Stomach (tissue), 9 donors: ENCODE results near the gene OR52N5. TPM values are rescaled to one million over a fixed set of nuclear protein-coding genes. Genes with fewer than 3 reads are reported as not detected.

ENCODE experiments used
- DNase-seq, 2 donors: peaks; one replicate each; pipeline versions ENCODE4 v3.0.0 to v3.0.0-alpha.2; 2013 to 2019
- H3K27ac ChIP-seq, 5 donors: fragments of 200-600 bp in 4 of 5; sonication (generic) in 4 of 5; one replicate each; pipeline ENCODE4 v1.5.1; 2013 to 2019; ENCODE audit warnings: mild to moderate bottlenecking in 1 of 5, moderate library complexity in 1 of 5
- H3K27me3 ChIP-seq, 3 donors: fragments of 200-600 bp; sonication (generic); one replicate each; pipeline ENCODE4 v1.5.1; 2017 to 2019; ENCODE audit warnings: mixed run types in 1 of 3
- H3K36me3 ChIP-seq, 4 donors: fragments of 200-600 bp; sonication (generic); 1 replicate in 3 of 4; 2 replicates in 1 of 4; pipeline ENCODE4 v1.5.1; 2016 to 2019
- H3K4me1 ChIP-seq, 4 donors: fragments of 200-600 bp; sonication (generic); one replicate each; pipeline ENCODE4 v1.5.1; 2016 to 2019
- H3K4me3 ChIP-seq, 4 donors: fragments of 200-600 bp; sonication (generic) in 3 of 4; one replicate each; pipeline ENCODE4 v1.5.1; 2016 to 2019; ENCODE audit warnings: mild to moderate bottlenecking in 1 of 4
- H3K9me3 ChIP-seq, 4 donors: fragments of 200-600 bp; sonication (generic); one replicate each; pipeline ENCODE4 v1.5.1; 2016 to 2019
- CTCF ChIP-seq, 7 experiments: fragments of 450-650 bp in 4 of 7; fragments of 200-600 bp in 3 of 7; sonication (generic) in 3 of 7; IDR thresholded peaks; one replicate each; pipeline ENCODE4 v1.5.1; 2016 to 2019; ENCODE audit warnings: antibody characterized with exemption in 7 of 7, control low read depth in 2 of 7, mild to moderate bottlenecking in 1 of 7
- EP300 ChIP-seq: sonication (generic); formaldehyde crosslinking; IDR thresholded peaks from one replicate; pipeline ENCODE4 v1.6.1; 2017; ENCODE audit warnings: antibody characterized with exemption
- POLR2A ChIP-seq, 4 donors: fragments of 450-650 bp; IDR thresholded peaks; one replicate each; pipeline ENCODE4 v1.6.1; 2016; ENCODE audit warnings: antibody characterized with exemption in 4 of 4, control low read depth in 2 of 4, mild to moderate bottlenecking in 1 of 4, moderate library complexity in 1 of 4
- POLR2AphosphoS5 ChIP-seq, 3 donors: sonication (generic); formaldehyde crosslinking; IDR thresholded peaks; one replicate each; pipeline ENCODE4 v1.6.1; 2016; ENCODE audit warnings: antibody characterized with exemption in 3 of 3
- WGBS, 5 donors: extraction: QIAGEN DNeasy Blood & Tissue Kit in 3 of 5; methylation state at CpG; one replicate each; pipeline versions ENCODE4 v1.1.5 to v1.1.7; 2013 to 2018; 5-methylcytosine and 5-hydroxymethylcytosine counted together
- intact Hi-C: fragments of 100-400 bp; cut with DNase I; formaldehyde crosslinking; loops from one replicate; pipeline ENCODE4 v1.15.1; 2023; ENCODE audit warnings: low total_unique reads
- polyA plus RNA-seq, 3 donors: library from polyadenylated mRNA; stranded (reverse); fragments of 200-250 nt; gene quantifications; one replicate each; pipeline ENCODE4 v1.2.3, GENCODE V29; 2013
- total RNA-seq, 5 donors: library from RNA; depleted of rRNA; stranded (reverse); fragments of >200 nt; gene quantifications; one replicate each; pipeline versions ENCODE4 v1.1.0 to v1.2.3, GENCODE V29; 2014 to 2016
- donor health status: healthy with polysubstance abuse.
- donor health status: Bipolar disorder and iron deficiency.
- donor health status: healthy.

OR52N5 gene
- total and polyA plus RNA-seq, 8 donors: not detected

GRCh38 chr11:5803982-5804381 lies 20.8 kb upstream of the OR52N5 start:
- Histone ChIP-seq H3K27me3 (peaks cover 0 to 4% (median 0%) of the 10 kb centered on the region in 3 donors), H3K9me3 (peaks cover 0 to 6% (median 0%) of the 10 kb centered on the region in 4 donors), H3K27ac (no peak overlapping the region), H3K36me3 (no peaks in the 10 kb centered on the region), H3K4me1 (peaks cover 0 to 10% (median 8%) of the 10 kb centered on the region in 4 donors), H3K4me3 (no peak overlapping the region)
- TF ChIP-seq POLR2AphosphoS5 (IDR thresholded peaks at IDR 0.05): no peak
- TF ChIP-seq EP300: no peak
- no peak for TF ChIP-seq CTCF (IDR thresholded peaks at IDR 0.05)
- TF ChIP-seq POLR2A (IDR thresholded peaks at IDR 0.05): no peak
- WGBS, 5 donors: 76 to 93% (median 89%) methylated on average over 5 of the region's 5 CpGs
- intact Hi-C loops: no loop called here
- DNase-seq: no peak

GRCh38 chr11:5796541-5796940 lies 13.4 kb upstream of the OR52N5 start:
- 83 to 91% (median 86%) methylated on average over 6 of the region's 6 CpGs for WGBS, 5 donors
- Histone ChIP-seq H3K36me3 (no peaks in the 10 kb centered on the region), H3K4me3 (no peak overlapping the region), H3K27me3 (no peaks in the 10 kb centered on the region), H3K27ac (no peak overlapping the region), H3K9me3 (no peaks in the 10 kb centered on the region), H3K4me1 (no peaks in the 10 kb centered on the region)
- intact Hi-C loops: no loop called here
- no peak for TF ChIP-seq POLR2AphosphoS5 (IDR thresholded peaks at IDR 0.05)
- TF ChIP-seq POLR2A (IDR thresholded peaks at IDR 0.05): no peak
- no peak for TF ChIP-seq CTCF (IDR thresholded peaks at IDR 0.05)
- TF ChIP-seq EP300: no peak
- no peak for DNase-seq

- Histone ChIP-seq H3K4me3 (no peak within 1 kb of the TSS), H3K9me3 (no peaks in the 10 kb centered on the region), H3K4me1 (no peaks in the 10 kb centered on the region), H3K27me3 (no peaks in the 10 kb centered on the region), H3K27ac (no peak within 1 kb of the TSS), H3K36me3 (no peaks in the 10 kb centered on the region)
- TF ChIP-seq EP300: no peak
- TF ChIP-seq POLR2AphosphoS5 (IDR thresholded peaks at IDR 0.05): no peak
- TF ChIP-seq POLR2A (IDR thresholded peaks at IDR 0.05): no peak
- no peak for TF ChIP-seq CTCF (IDR thresholded peaks at IDR 0.05)
- intact Hi-C loops: no loop called here
- 71 to 79% (median 73%) methylated on average over 3 of the region's 3 CpGs for WGBS, 5 donors
- no peak for DNase-seq
Observed at GRCh38 chr11:5791165-5791564, 8.0 kb upstream of the OR52N5 start, which contains the start of gene OR52N1. Gene OR52N1, minus strand, starts transcription at chr11:5791265. Its CDS starts 2,449 bp downstream, at chr11:5788816.

- Histone ChIP-seq H3K36me3 (no peaks in the 10 kb centered on the region), H3K27me3 (no peaks in the 10 kb centered on the region), H3K4me1 (no peaks in the 10 kb centered on the region), H3K27ac (no peak overlapping the region), H3K9me3 (no peaks in the 10 kb centered on the region), H3K4me3 (no peak overlapping the region)
- TF ChIP-seq POLR2AphosphoS5 (IDR thresholded peaks at IDR 0.05): no peak
- TF ChIP-seq POLR2A (IDR thresholded peaks at IDR 0.05): no peak
- no peak for DNase-seq
- intact Hi-C loops: no loop called here
- 11 to 69% (median 50%) methylated on average over 1 of the region's 1 CpG for WGBS, 5 donors
Observed at GRCh38 chr11:5767056-5767455, 16.1 kb downstream of the OR52N5 start.

GRCh38 chr11:5753943-5754342 lies 29.2 kb downstream of the OR52N5 start, which contains the start of gene OR52N4:
Gene OR52N4, plus strand, starts transcription at chr11:5754243. Its CDS starts 498 bp downstream, at chr11:5754741.
- WGBS, 5 donors: 91 to 97% (median 95%) methylated on average over 1 of the region's 1 CpG
- H3K36me3 ChIP-seq: no peaks in the 10 kb centered on the region
- TF ChIP-seq CTCF (IDR thresholded peaks at IDR 0.05) (no peak), POLR2AphosphoS5 (IDR thresholded peaks at IDR 0.05) (no peak), POLR2A (IDR thresholded peaks at IDR 0.05) (no peak), EP300 (no peak)

More at GRCh38 chr11:5753943-5754342, 29.2 kb downstream of the OR52N5 start, which contains the start of gene OR52N4:
- H3K4me3 ChIP-seq: no peak within 1 kb of the TSS
- H3K27me3 ChIP-seq: no peaks in the 10 kb centered on the region
- no peak within 1 kb of the TSS for H3K27ac ChIP-seq
- no peak for DNase-seq
- H3K9me3 ChIP-seq: no peaks in the 10 kb centered on the region
- no peaks in the 10 kb centered on the region for H3K4me1 ChIP-seq
- intact Hi-C loops: no loop called here
